Heart left ventricle (tissue), 13 donors: ENCODE data around the gene RNF217.

Source experiments
- CTCF ChIP-seq, 12 donors: fragments of 200-600 bp; sonication (generic) in 4 of 12; IDR thresholded peaks; one replicate each; pipeline versions ENCODE4 v1.5.0 to v1.8.0; 2018 to 2022; ENCODE audit warnings: antibody characterized with exemption in 12 of 12, mild to moderate bottlenecking in 5 of 12
- POLR2A ChIP-seq, 2 donors: fragments of 450-650 bp; IDR thresholded peaks; one replicate each; pipeline ENCODE4 v1.6.1; 2017; ENCODE audit warnings: antibody characterized with exemption in 2 of 2, mild to moderate bottlenecking in 2 of 2, moderate library complexity in 2 of 2
- donor health status: ischemic (EF 13 %, LVEDD 7.1; RV severe dilation, severe dysfunction).
- donor health status: DM: no; HTN: yes; CAD: no.
- donor health status: DM: no; HTN: no; CAD: no.
- donor health status: ischemic (EF 25% LVEDD 6.9; RV normal size, moderate dysfunction).
- donor health status: ischemic (EF 25% LVEDD 5.7; RV mildly dilated, moderate dysfunction).
- donor health status: ischemic (EF 35%, LVEDD 5.7; RV mildly dilated, moderate dysfunction).
- donor health status: nonischemic (EF 11% LVEDD 7.7; RV severe dilation, severe dysfunction).
- donor health status: DM: yes; HTN: yes; CAD: no.
- donor health status: PGD.
- donor health status: ischemic (EF 29% LVEDD 5.4; RV normal size, mild dysfunction).
- donor health status: nonischemic (EF 23%, LVEDD 6.1; RV moderate dilation, normal function).

GRCh38 chr6:125015152-125015551 lies 52.9 kb downstream of the RNF217 start:
- no peak for TF ChIP-seq CTCF (IDR thresholded peaks at IDR 0.05)
- no peak for TF ChIP-seq POLR2A (IDR thresholded peaks at IDR 0.05)
